SK-N-SH (cell line): Measurements from ENCODE around the gene FIZ1. TPM values are rescaled to one million over a fixed set of nuclear protein-coding genes. Genes with fewer than 3 reads are reported as not detected.
"Not testable (repeated sequence)": the region's sequence is repeated elsewhere in the genome, so short reads cannot be mapped to it uniquely, and the experiment has no call there.

Experiments
- CTCF ChIA-PET: fragments of 300-600, 350-600 bp; formaldehyde crosslinking; extraction: SDS; loops from one replicate; lab custom pipeline; 2021; lab: Yijun Ruan, JAX
- POLR2A ChIA-PET: fragments of 350-600 bp; sonication (Branson Sonifier 250); formaldehyde crosslinking; extraction: SDS; loops from one replicate; lab custom pipeline; 2020; ENCODE audit warnings: antibody characterized with exemption, inconsistent platforms; lab: Yijun Ruan, JAX
- DNase-seq: peaks from one replicate; pipeline ENCODE4 v3.0.0; 2012
- H2AFZ ChIP-seq: fragments of 200-600 bp; sonication (generic); 2 replicates; pipeline ENCODE4 v1.8.1; 2016; ENCODE audit warnings: antibody characterized with exemption, mild to moderate bottlenecking, low read depth
- H3F3A ChIP-seq: fragments of 200-600 bp; sonication (generic); replicated peaks from 2 replicates; pipeline ENCODE3; 2016; ENCODE audit warnings: antibody characterized with exemption, mild to moderate bottlenecking; ENCODE audit not compliant: insufficient read depth
- H3K27ac ChIP-seq, 2 experiments: fragments of 200-500 bp in 1 of 2; fragments of 200-600 bp in 1 of 2; sonication (Bioruptor generic) in 1 of 2; sonication (generic), shearing (Covaris generic) in 1 of 2; 2 replicates each; pipeline versions ENCODE4 v1.5.1 to v1.6.1; 2014 to 2016; ENCODE audit warnings: low read depth in 2 of 2, inconsistent platforms in 1 of 2, low read length in 1 of 2, mild to moderate bottlenecking in 1 of 2, mixed read lengths in 1 of 2
- H3K27me3 ChIP-seq: fragments of 200-600 bp; sonication (generic), shearing (Covaris generic); 2 replicates; pipeline ENCODE4 v1.6.1; 2016; ENCODE audit warnings: mixed run types; ENCODE audit not compliant: insufficient read depth
- H3K36me3 ChIP-seq, 2 experiments: fragments of 200-500 bp in 1 of 2; fragments of 200-600 bp in 1 of 2; sonication (Bioruptor generic) in 1 of 2; sonication (generic) in 1 of 2; replicated peaks in 1 of 2; 2 replicates each; pipeline versions ENCODE3 to v1.5.1; 2014 to 2016; ENCODE audit warnings: low read length in 1 of 2, mild to moderate bottlenecking in 1 of 2; ENCODE audit not compliant: insufficient read depth in 2 of 2, control insufficient read depth in 1 of 2
- H3K4me1 ChIP-seq, 2 experiments: fragments of 200-500 bp in 1 of 2; fragments of 200-600 bp in 1 of 2; sonication (Bioruptor generic) in 1 of 2; sonication (generic), shearing (Covaris generic) in 1 of 2; 2 replicates each; pipeline versions ENCODE4 v1.5.1 to v1.6.1; 2014 to 2016; ENCODE audit warnings: low read depth in 1 of 2, low read length in 1 of 2, mixed run types in 1 of 2; ENCODE audit not compliant: insufficient read depth in 2 of 2, control insufficient read depth in 1 of 2
- H3K4me2 ChIP-seq: fragments of 200-600 bp; sonication (generic), shearing (Covaris generic); 2 replicates; pipeline ENCODE4 v1.6.1; 2017; ENCODE audit warnings: mixed run types
- H3K4me3 ChIP-seq, 2 experiments: fragments of 200-500 bp in 1 of 2; fragments of 200-600 bp in 1 of 2; sonication (Bioruptor generic) in 1 of 2; sonication (generic), shearing (Covaris generic) in 1 of 2; 2 replicates each; pipeline versions ENCODE4 v1.5.1 to v1.8.1; 2014 to 2016; ENCODE audit warnings: low read depth in 2 of 2, inconsistent platforms in 1 of 2, low read length in 1 of 2, mild to moderate bottlenecking in 1 of 2, mixed read lengths in 1 of 2, moderate library complexity in 1 of 2
- H3K79me2 ChIP-seq: fragments of 200-600 bp; sonication (generic); 2 replicates; pipeline ENCODE4 v1.8.1; 2017; ENCODE audit warnings: mild to moderate bottlenecking; ENCODE audit not compliant: insufficient read depth
- H3K9ac ChIP-seq: fragments of 200-600 bp; sonication (generic); 2 replicates; pipeline ENCODE4 v1.6.1; 2017; ENCODE audit warnings: mixed run types
- H3K9me2 ChIP-seq: fragments of 200-600 bp; sonication (generic); 2 replicates; pipeline ENCODE4 v1.6.1; 2017; ENCODE audit warnings: mixed run types
- H3K9me3 ChIP-seq: fragments of 200-600 bp; sonication (generic); 2 replicates; pipeline ENCODE4 v1.6.1; 2017; ENCODE audit warnings: mixed run types, mild to moderate bottlenecking, moderate library complexity
- H4K20me1 ChIP-seq: fragments of 200-600 bp; sonication (generic); 2 replicates; pipeline ENCODE4 v1.6.1; 2017; ENCODE audit warnings: mild to moderate bottlenecking, mixed run types; ENCODE audit not compliant: insufficient read depth
- ELF1 ChIP-seq: IDR thresholded peaks from 2 replicates; pipeline ENCODE4 v1.4.0; 2012
- FOXJ3 ChIP-seq: sonication (generic); formaldehyde crosslinking; IDR thresholded peaks from 2 replicates; pipeline ENCODE4 v1.5.1; 2020; ENCODE audit warnings: mild to moderate bottlenecking, missing genetic modification reagents
- FOXM1 ChIP-seq: IDR thresholded peaks from 2 replicates; pipeline ENCODE4 v1.4.0; 2012; ENCODE audit warnings: low read depth, mild to moderate bottlenecking
- MAX ChIP-seq: IDR thresholded peaks from 2 replicates; pipeline ENCODE4 v1.4.0; 2012; ENCODE audit warnings: low read depth
- NFIC ChIP-seq: IDR thresholded peaks from 2 replicates; pipeline ENCODE4 v1.4.0; 2012; ENCODE audit warnings: borderline replicate concordance
- NRF1 ChIP-seq: IDR thresholded peaks from 2 replicates; pipeline ENCODE4 v1.6.1; 2012; ENCODE audit warnings: low read depth, mild to moderate bottlenecking, low read length
- PBX3 ChIP-seq: IDR thresholded peaks from 2 replicates; pipeline ENCODE4; 2012
- RAD21 ChIP-seq: IDR thresholded peaks from 2 replicates; pipeline ENCODE4 v1.6.1; 2012; ENCODE audit warnings: mild to moderate bottlenecking, low read length
- SIN3A ChIP-seq: IDR thresholded peaks from 2 replicates; pipeline ENCODE4 v1.6.1; 2012; ENCODE audit warnings: low read depth, mild to moderate bottlenecking, low read length, moderate library complexity, borderline replicate concordance
- SMC3 ChIP-seq: IDR thresholded peaks from 2 replicates; pipeline ENCODE4 v1.6.1; 2012; ENCODE audit warnings: low read depth, low read length, improper control_type of control experiment
- ZBTB33 ChIP-seq: IDR thresholded peaks from 2 replicates; pipeline ENCODE4 v1.4.0; 2012; ENCODE audit warnings: low read depth, borderline replicate concordance
- WGBS: methylation state at CpG from one replicate; pipeline ENCODE4 v1.1.6; 2017; ENCODE audit warnings: low lambda C conversion rate; 5-methylcytosine and 5-hydroxymethylcytosine counted together
- polyA plus RNA-seq, 3 experiments: library from polyadenylated mRNA; depleted of rRNA; stranded (reverse); fragments of >200 nt; gene quantifications; 2 replicates each; pipeline ENCODE4 v1.2.3, GENCODE V29; 2012

Gene FIZ1
- polyA plus RNA-seq, 1 of the 3 experiments (the other 2 are of a cell fraction): 5.7 TPM

GRCh38 chr19:55576746-55577145 is 22.6 kb downstream of the FIZ1 start (continued):
- no peak for TF ChIP-seq PBX3
- TF ChIP-seq NRF1: no peak
- TF ChIP-seq MAX: no peak
- no peak for TF ChIP-seq SMC3
- TF ChIP-seq FOXM1: no peak
- no peak for TF ChIP-seq NFIC
- TF ChIP-seq ELF1: no peak
- no peak for TF ChIP-seq FOXJ3 (CRISPR knock-in tag)
- TF ChIP-seq ZBTB33: no peak
- no peak for TF ChIP-seq SIN3A
- TF ChIP-seq RAD21: no peak

GRCh38 chr19:55573929-55574328 is 25.4 kb downstream of the FIZ1 start:
- not testable (repeated sequence) for H3K9ac ChIP-seq, H3K4me2 ChIP-seq, H3K9me2 ChIP-seq, H3K27ac ChIP-seq, H3K9me3 ChIP-seq, H3K27me3 ChIP-seq, H4K20me1 ChIP-seq, H2AFZ ChIP-seq, DNase-seq, H3K4me3 ChIP-seq, H3K4me1 ChIP-seq, H3K36me3 ChIP-seq, H3K79me2 ChIP-seq, H3F3A ChIP-seq
- POLR2A ChIA-PET: interaction anchor here (0.6 kb wide), 1 partner anchor 50 kb away, joined by 3 read pairs; no protein-coding TSS in a partner anchor
- 90% methylated on average over 6 of the region's 6 CpGs for WGBS
- CTCF ChIA-PET: interaction anchor here (0.8 to 1.3 kb wide), 5 partner anchors 10 to 70 kb away, joined by 3 read pairs; no protein-coding TSS in a partner anchor

GRCh38 chr19:55569477-55569876 is 29.8 kb downstream of the FIZ1 start:
- H3K4me1 ChIP-seq, H2AFZ ChIP-seq, CTCF ChIA-PET, H3K9me2 ChIP-seq, H3K79me2 ChIP-seq, DNase-seq, H3K9me3 ChIP-seq, H4K20me1 ChIP-seq, POLR2A ChIA-PET, H3K27me3 ChIP-seq, H3K4me2 ChIP-seq, H3K27ac ChIP-seq, H3K36me3 ChIP-seq, H3K9ac ChIP-seq, H3K4me3 ChIP-seq, H3F3A ChIP-seq: not testable (repeated sequence)
- WGBS: 53% methylated on average over 4 of the region's 5 CpGs
